Measurements from ENCODE around the gene ARMH2. TPM values are rescaled to one million over a fixed set of nuclear protein-coding genes. Genes with fewer than 3 reads are reported as not detected.

Gene ARMH2
- total and polyA plus RNA-seq, 4 donors = not detected

DNA sequence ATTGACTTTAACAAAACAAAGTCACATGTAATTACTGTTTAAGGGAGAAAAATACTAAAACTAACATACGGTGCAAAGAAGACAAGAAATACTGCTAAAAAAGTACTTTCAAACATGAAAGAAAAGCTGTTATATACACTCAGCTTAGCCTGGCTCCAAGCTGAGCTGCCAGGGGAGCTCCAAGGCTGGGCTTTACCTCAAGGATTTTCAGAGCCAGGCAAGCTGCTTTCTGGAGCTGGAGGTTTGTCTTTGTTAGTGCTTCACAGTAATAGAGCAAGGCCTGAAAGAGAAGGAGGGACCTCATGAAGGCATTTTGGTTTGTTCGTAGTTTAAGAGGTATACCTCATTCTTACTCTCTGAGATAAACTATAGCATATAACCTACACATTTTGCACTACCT, 19.6 kb upstream of the ARMH2 start:
- Histone ChIP-seq H3K4me3 (ENCODE audit: low read depth in 1 of 3, low read length in 3 of 3) (no peak overlapping the region), H3K4me1 (ENCODE audit: control insufficient read depth in 4 of 4, insufficient read depth in 4 of 4, low read length in 3 of 4) (no peaks in the 10 kb centered on the region), H3K36me3 (ENCODE audit: control insufficient read depth in 4 of 4, insufficient read depth in 3 of 4, low read depth in 1 of 4, low read length in 3 of 4) (no peaks in the 10 kb centered on the region), H3K27me3 (ENCODE audit: control insufficient read depth in 4 of 4, insufficient read depth in 4 of 4, low read length in 3 of 4) (no peaks in the 10 kb centered on the region), H3K9ac (ENCODE audit: low read depth in 1 of 2, low read length in 2 of 2) (no peak overlapping the region), H3K9me3 (ENCODE audit: control insufficient read depth in 4 of 4, low read length in 3 of 4) (no peaks in the 10 kb centered on the region), H3K27ac (ENCODE audit: low read depth in 1 of 2, low read length in 2 of 2) (no peak overlapping the region)
- no peak for TF ChIP-seq YY1 (IDR thresholded peaks at IDR 0.05)
- TF ChIP-seq NR2F2 (IDR thresholded peaks at IDR 0.05) = no peak
- TF ChIP-seq HNF4A (conservative IDR thresholded peaks at IDR 0.05) = no peak
- TF ChIP-seq JUND (IDR thresholded peaks at IDR 0.05) = no peak
- no peak for TF ChIP-seq EGR1 (IDR thresholded peaks at IDR 0.05; ENCODE audit: low read depth in 2 of 2)
- TF ChIP-seq, protein P1, sequence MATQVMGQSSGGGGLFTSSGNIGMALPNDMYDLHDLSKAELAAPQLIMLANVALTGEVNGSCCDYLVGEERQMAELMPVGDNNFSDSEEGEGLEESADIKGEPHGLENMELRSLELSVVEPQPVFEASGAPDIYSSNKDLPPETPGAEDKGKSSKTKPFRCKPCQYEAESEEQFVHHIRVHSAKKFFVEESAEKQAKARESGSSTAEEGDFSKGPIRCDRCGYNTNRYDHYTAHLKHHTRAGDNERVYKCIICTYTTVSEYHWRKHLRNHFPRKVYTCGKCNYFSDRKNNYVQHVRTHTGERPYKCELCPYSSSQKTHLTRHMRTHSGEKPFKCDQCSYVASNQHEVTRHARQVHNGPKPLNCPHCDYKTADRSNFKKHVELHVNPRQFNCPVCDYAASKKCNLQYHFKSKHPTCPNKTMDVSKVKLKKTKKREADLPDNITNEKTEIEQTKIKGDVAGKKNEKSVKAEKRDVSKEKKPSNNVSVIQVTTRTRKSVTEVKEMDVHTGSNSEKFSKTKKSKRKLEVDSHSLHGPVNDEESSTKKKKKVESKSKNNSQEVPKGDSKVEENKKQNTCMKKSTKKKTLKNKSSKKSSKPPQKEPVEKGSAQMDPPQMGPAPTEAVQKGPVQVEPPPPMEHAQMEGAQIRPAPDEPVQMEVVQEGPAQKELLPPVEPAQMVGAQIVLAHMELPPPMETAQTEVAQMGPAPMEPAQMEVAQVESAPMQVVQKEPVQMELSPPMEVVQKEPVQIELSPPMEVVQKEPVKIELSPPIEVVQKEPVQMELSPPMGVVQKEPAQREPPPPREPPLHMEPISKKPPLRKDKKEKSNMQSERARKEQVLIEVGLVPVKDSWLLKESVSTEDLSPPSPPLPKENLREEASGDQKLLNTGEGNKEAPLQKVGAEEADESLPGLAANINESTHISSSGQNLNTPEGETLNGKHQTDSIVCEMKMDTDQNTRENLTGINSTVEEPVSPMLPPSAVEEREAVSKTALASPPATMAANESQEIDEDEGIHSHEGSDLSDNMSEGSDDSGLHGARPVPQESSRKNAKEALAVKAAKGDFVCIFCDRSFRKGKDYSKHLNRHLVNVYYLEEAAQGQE (IDR thresholded peaks at IDR 0.05) = no peak
- no peak for TF ChIP-seq HNF4G (IDR thresholded peaks at IDR 0.05)
- TF ChIP-seq, protein P2, sequence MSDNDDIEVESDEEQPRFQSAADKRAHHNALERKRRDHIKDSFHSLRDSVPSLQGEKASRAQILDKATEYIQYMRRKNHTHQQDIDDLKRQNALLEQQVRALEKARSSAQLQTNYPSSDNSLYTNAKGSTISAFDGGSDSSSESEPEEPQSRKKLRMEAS (IDR thresholded peaks at IDR 0.05) = no peak
- TF ChIP-seq GABPA (IDR thresholded peaks at IDR 0.05 in 1 of 2, conservative IDR thresholded peaks at IDR 0.05 in 1 of 2) = no peak
- no peak for TF ChIP-seq TAF1 (conservative IDR thresholded peaks at IDR 0.05)
- TF ChIP-seq, protein P3, sequence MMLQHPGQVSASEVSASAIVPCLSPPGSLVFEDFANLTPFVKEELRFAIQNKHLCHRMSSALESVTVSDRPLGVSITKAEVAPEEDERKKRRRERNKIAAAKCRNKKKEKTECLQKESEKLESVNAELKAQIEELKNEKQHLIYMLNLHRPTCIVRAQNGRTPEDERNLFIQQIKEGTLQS (IDR thresholded peaks at IDR 0.05) = no peak
- TF ChIP-seq SP1 (IDR thresholded peaks at IDR 0.05) = no peak
- TF ChIP-seq RXRA (IDR thresholded peaks at IDR 0.05) = no peak
- no peak for TF ChIP-seq RAD21 (IDR thresholded peaks at IDR 0.05)
- TF ChIP-seq FOXA1 (IDR thresholded peaks at IDR 0.05) = no peak
- TF ChIP-seq, protein P4, sequence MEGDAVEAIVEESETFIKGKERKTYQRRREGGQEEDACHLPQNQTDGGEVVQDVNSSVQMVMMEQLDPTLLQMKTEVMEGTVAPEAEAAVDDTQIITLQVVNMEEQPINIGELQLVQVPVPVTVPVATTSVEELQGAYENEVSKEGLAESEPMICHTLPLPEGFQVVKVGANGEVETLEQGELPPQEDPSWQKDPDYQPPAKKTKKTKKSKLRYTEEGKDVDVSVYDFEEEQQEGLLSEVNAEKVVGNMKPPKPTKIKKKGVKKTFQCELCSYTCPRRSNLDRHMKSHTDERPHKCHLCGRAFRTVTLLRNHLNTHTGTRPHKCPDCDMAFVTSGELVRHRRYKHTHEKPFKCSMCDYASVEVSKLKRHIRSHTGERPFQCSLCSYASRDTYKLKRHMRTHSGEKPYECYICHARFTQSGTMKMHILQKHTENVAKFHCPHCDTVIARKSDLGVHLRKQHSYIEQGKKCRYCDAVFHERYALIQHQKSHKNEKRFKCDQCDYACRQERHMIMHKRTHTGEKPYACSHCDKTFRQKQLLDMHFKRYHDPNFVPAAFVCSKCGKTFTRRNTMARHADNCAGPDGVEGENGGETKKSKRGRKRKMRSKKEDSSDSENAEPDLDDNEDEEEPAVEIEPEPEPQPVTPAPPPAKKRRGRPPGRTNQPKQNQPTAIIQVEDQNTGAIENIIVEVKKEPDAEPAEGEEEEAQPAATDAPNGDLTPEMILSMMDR (IDR thresholded peaks at IDR 0.05; ENCODE audit: low read depth, low read length, missing input control) = no peak
- TF ChIP-seq FOXA2 (IDR thresholded peaks at IDR 0.05) = no peak
- TF ChIP-seq, protein P5, sequence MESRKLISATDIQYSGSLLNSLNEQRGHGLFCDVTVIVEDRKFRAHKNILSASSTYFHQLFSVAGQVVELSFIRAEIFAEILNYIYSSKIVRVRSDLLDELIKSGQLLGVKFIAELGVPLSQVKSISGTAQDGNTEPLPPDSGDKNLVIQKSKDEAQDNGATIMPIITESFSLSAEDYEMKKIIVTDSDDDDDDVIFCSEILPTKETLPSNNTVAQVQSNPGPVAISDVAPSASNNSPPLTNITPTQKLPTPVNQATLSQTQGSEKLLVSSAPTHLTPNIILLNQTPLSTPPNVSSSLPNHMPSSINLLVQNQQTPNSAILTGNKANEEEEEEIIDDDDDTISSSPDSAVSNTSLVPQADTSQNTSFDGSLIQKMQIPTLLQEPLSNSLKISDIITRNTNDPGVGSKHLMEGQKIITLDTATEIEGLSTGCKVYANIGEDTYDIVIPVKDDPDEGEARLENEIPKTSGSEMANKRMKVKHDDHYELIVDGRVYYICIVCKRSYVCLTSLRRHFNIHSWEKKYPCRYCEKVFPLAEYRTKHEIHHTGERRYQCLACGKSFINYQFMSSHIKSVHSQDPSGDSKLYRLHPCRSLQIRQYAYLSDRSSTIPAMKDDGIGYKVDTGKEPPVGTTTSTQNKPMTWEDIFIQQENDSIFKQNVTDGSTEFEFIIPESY (IDR thresholded peaks at IDR 0.05) = no peak
- 85% methylated on average over 2 of the region's 2 CpGs for WGBS
- DNase-seq (ENCODE audit: low spot score) = no peak
